Measurements from ENCODE around the gene GJE1.
"Not testable (repeated sequence)": the region's sequence is repeated elsewhere in the genome, so short reads cannot be mapped to it uniquely, and the experiment has no call there.

GJE1 gene

GRCh38 chr6:142152746-142153145 is 20.0 kb downstream of the GJE1 start:
- in situ Hi-C loops (cut with MboI; ENCODE audit: low pct_unique_long_range_greater_than_20kb, low sequenced_read_pairs, unreplicated experiment): no loop called here
- TF ChIP-seq CTCF (IDR thresholded peaks at IDR 0.05; ENCODE audit: extremely low read depth, insufficient read depth, missing control alignments): no peak
- no peak for DNase-seq (ENCODE audit: low spot score)

GRCh38 chr6:142153196-142153595 is 20.5 kb downstream of the GJE1 start:
- DNase-seq (ENCODE audit: low spot score): no peak
- in situ Hi-C loops (cut with MboI; ENCODE audit: low pct_unique_long_range_greater_than_20kb, low sequenced_read_pairs, unreplicated experiment): no loop called here
- no peak for TF ChIP-seq CTCF (IDR thresholded peaks at IDR 0.05; ENCODE audit: extremely low read depth, insufficient read depth, missing control alignments)

GRCh38 chr6:142154336-142154735 is 21.6 kb downstream of the GJE1 start:
- no peak for DNase-seq (ENCODE audit: low spot score)
- TF ChIP-seq CTCF (IDR thresholded peaks at IDR 0.05; ENCODE audit: extremely low read depth, insufficient read depth, missing control alignments): no peak
- in situ Hi-C loops (cut with MboI; ENCODE audit: low pct_unique_long_range_greater_than_20kb, low sequenced_read_pairs, unreplicated experiment): no loop called here

GRCh38 chr6:142155091-142155490 is 22.4 kb downstream of the GJE1 start:
- DNase-seq (ENCODE audit: low spot score): no peak
- no peak for TF ChIP-seq CTCF (IDR thresholded peaks at IDR 0.05; ENCODE audit: extremely low read depth, insufficient read depth, missing control alignments)
- in situ Hi-C loops (cut with MboI; ENCODE audit: low pct_unique_long_range_greater_than_20kb, low sequenced_read_pairs, unreplicated experiment): no loop called here

- in situ Hi-C loops (cut with MboI; ENCODE audit: low pct_unique_long_range_greater_than_20kb, low sequenced_read_pairs, unreplicated experiment): no loop called here
These were observed 23.4 kb downstream of the GJE1 start for GRCh38 chr6:142155895-142156757.

GRCh38 chr6:142156758-142157068 is 24.0 kb downstream of the GJE1 start:
- DNase-seq (ENCODE audit: low spot score); in situ Hi-C loops (cut with MboI; ENCODE audit: low pct_unique_long_range_greater_than_20kb, low sequenced_read_pairs, unreplicated experiment): not testable (repeated sequence)

More at GRCh38 chr6:142155895-142156757, 23.4 kb downstream of the GJE1 start:
- no peak for DNase-seq (ENCODE audit: low spot score)
- TF ChIP-seq CTCF (IDR thresholded peaks at IDR 0.05; ENCODE audit: extremely low read depth, insufficient read depth, missing control alignments): peak; percentile 9

- in situ Hi-C loops (cut with MboI; ENCODE audit: low pct_unique_long_range_greater_than_20kb, low sequenced_read_pairs, unreplicated experiment): no loop called here
- TF ChIP-seq CTCF (IDR thresholded peaks at IDR 0.05; ENCODE audit: extremely low read depth, insufficient read depth, missing control alignments): no peak
- no peak for DNase-seq (ENCODE audit: low spot score)
These were observed 30.1 kb downstream of the GJE1 start for GRCh38 chr6:142162780-142163179.

Measured in GM13977 (cell line).